Suprapubic skin (tissue), 4 donors: ENCODE measurements around the gene ZNF280C. TPM values are rescaled to one million over a fixed set of nuclear protein-coding genes. Genes with fewer than 3 reads are reported as not detected.

Source experiments
- DNase-seq, 2 donors: peaks; one replicate each; pipeline ENCODE4 v3.0.0-alpha.2; 2019; ENCODE audit warnings: low spot score in 2 of 2
- H3K27ac ChIP-seq: fragments of 200-600 bp; sonication (generic); one replicate; pipeline ENCODE4 v1.5.1; 2019
- H3K27me3 ChIP-seq: fragments of 200-600 bp; sonication (generic); one replicate; pipeline ENCODE4 v1.5.1; 2019
- H3K36me3 ChIP-seq: fragments of 200-600 bp; sonication (generic); one replicate; pipeline ENCODE4 v1.5.1; 2019
- H3K4me1 ChIP-seq: fragments of 200-600 bp; sonication (generic); one replicate; pipeline ENCODE4 v1.5.1; 2019
- H3K4me3 ChIP-seq: fragments of 200-600 bp; sonication (generic); one replicate; pipeline ENCODE4 v1.5.1; 2019; ENCODE audit warnings: mild to moderate bottlenecking
- H3K9me3 ChIP-seq: fragments of 200-600 bp; sonication (generic); one replicate; pipeline ENCODE4 v1.5.1; 2019
- EP300 ChIP-seq: sonication (generic); formaldehyde crosslinking; IDR thresholded peaks from one replicate; pipeline ENCODE4 v1.6.1; 2017; ENCODE audit warnings: antibody characterized with exemption
- POLR2A ChIP-seq, 2 donors: fragments of 450-650 bp; IDR thresholded peaks; one replicate each; pipeline ENCODE4 v1.6.1; 2017; ENCODE audit warnings: antibody characterized with exemption in 2 of 2, mild to moderate bottlenecking in 2 of 2, moderate library complexity in 2 of 2
- POLR2AphosphoS5 ChIP-seq, 3 donors: sonication (generic); formaldehyde crosslinking; IDR thresholded peaks; one replicate each; pipeline ENCODE4 v1.6.1; 2017; ENCODE audit warnings: antibody characterized with exemption in 3 of 3
- WGBS: methylation state at CpG from one replicate; pipeline ENCODE4 v1.1.5; 2018; 5-methylcytosine and 5-hydroxymethylcytosine counted together
- total RNA-seq, 4 donors: library from RNA; depleted of rRNA; stranded (reverse); fragments of >200 nt; gene quantifications; one replicate each; pipeline ENCODE4 v1.1.0, GENCODE V29; 2016
- TF ChIP-seq, protein P1 (sequence below), 2 donors: fragments of 200-600 bp in 1 of 2; fragments of 450-650 bp in 1 of 2; sonication (generic) in 1 of 2; IDR thresholded peaks; one replicate each; pipeline ENCODE4 v1.5.1; 2016 to 2019; ENCODE audit warnings: antibody characterized with exemption in 2 of 2, mild to moderate bottlenecking in 1 of 2, moderate library complexity in 1 of 2

Gene ZNF280C
- total RNA-seq, 4 donors from 2014 or later, result 4.5 to 7.2 (median 6.1) TPM

DNA sequence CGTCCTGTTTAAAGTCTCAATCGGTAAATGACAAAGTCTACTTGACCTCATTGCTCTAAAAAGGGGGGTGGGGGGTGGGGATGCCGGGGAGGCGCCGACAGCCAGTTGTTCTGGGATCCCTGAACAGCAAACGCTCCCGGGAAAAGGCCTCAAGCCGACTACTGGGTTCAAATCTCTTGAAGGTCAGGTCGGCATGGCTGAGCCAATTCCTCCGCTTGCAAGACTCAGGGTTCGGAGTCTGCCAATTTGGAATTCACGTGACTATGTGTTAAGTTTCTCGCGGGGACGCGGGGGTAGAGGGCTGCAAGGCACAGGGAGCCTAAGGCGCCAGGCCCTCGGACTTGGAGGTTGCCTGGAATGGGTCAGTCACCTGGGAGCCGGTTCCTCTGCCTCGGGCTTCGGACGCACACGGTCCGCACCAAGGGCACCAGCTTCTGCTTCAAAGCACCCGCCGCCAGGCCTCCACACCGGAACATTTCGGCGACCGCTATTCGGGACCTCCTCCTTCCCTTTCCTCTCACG is 103.5 kb downstream of the ZNF280C start:
- Histone ChIP-seq H3K4me1 (peaks cover 14% of the 10 kb centered on the region), H3K4me3 (peak overlapping the region; percentile 65), H3K9me3 (no peaks in the 10 kb centered on the region), H3K27ac (peak overlapping the region; percentile 89), H3K27me3 (no peaks in the 10 kb centered on the region), H3K36me3 (no peaks in the 10 kb centered on the region)
- no peak for DNase-seq
- 39% methylated on average over 19 of the region's 32 CpGs for WGBS
- TF ChIP-seq POLR2A (IDR thresholded peaks at IDR 0.05) (no peak), EP300 (no peak), POLR2AphosphoS5 (IDR thresholded peaks at IDR 0.05) (no peak)
- TF ChIP-seq, protein P1, sequence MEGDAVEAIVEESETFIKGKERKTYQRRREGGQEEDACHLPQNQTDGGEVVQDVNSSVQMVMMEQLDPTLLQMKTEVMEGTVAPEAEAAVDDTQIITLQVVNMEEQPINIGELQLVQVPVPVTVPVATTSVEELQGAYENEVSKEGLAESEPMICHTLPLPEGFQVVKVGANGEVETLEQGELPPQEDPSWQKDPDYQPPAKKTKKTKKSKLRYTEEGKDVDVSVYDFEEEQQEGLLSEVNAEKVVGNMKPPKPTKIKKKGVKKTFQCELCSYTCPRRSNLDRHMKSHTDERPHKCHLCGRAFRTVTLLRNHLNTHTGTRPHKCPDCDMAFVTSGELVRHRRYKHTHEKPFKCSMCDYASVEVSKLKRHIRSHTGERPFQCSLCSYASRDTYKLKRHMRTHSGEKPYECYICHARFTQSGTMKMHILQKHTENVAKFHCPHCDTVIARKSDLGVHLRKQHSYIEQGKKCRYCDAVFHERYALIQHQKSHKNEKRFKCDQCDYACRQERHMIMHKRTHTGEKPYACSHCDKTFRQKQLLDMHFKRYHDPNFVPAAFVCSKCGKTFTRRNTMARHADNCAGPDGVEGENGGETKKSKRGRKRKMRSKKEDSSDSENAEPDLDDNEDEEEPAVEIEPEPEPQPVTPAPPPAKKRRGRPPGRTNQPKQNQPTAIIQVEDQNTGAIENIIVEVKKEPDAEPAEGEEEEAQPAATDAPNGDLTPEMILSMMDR (IDR thresholded peaks at IDR 0.05), result no peak

DNA sequence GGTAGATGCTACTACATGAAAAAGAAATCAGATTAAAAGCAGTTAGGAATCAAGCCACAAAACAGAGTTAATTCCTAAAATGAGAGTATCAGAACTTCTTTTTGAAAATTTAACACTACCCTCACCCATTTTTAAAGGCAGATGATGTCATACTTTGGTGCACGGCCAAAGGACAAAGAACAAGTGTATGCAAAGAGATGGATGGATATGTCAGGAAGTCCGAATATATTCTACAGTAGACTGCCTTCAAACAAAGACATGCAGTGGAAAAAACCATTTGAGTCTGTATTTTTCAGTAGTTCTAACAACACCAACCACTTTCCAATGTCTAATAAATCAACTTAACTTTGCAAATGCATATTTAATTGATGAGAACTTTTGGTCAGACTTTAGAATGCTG is 105.3 kb downstream of the ZNF280C start:
- Histone ChIP-seq H3K4me3 (no peak overlapping the region), H3K36me3 (no peaks in the 10 kb centered on the region), H3K9me3 (no peaks in the 10 kb centered on the region), H3K27ac (no peak overlapping the region), H3K27me3 (no peaks in the 10 kb centered on the region), H3K4me1 (peaks cover 14% of the 10 kb centered on the region)
- TF ChIP-seq POLR2A (IDR thresholded peaks at IDR 0.05) (no peak), POLR2AphosphoS5 (IDR thresholded peaks at IDR 0.05) (no peak), EP300 (no peak)
- TF ChIP-seq, protein P1 (IDR thresholded peaks at IDR 0.05), result no peak
- DNase-seq, result no peak
- WGBS, result 65% methylated on average over 2 of the region's 2 CpGs

DNA sequence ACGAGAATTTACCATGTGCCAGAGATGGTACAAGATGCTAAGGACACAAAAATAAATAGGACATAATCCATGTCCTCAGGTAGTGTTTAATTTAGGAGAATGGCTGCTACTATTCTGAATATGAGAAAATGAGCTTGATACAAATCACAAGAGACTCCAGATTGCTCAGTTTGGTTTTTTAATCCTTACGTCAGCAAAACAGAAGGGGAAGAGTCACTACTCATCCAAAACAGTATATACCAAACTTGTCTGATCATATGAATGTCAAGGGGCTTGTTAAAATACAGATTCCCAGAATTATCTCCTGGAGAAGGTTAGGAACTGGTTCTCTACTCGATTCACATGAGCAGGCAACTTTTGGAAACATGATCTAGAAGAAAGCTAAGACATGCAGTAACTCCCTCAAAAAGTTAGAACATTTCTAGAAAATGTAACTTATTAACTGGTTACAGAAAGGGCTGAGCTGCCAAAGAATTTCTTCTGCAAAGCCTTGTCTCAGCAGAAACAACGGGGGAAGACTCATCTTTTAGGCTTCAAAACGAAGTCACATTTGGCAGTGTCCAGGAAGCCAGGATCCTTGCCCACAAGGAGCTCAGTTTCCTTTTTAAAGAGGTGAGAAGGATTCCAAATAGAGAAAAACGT is 106.5 kb downstream of the ZNF280C start:
- TF ChIP-seq, protein P1 (IDR thresholded peaks at IDR 0.05), result no peak
- TF ChIP-seq EP300 (no peak), POLR2AphosphoS5 (IDR thresholded peaks at IDR 0.05) (no peak), POLR2A (IDR thresholded peaks at IDR 0.05) (no peak)
- H3K4me3 ChIP-seq, result no peak overlapping the region
- 42% methylated on average over 6 of the region's 6 CpGs for WGBS
- no peaks in the 10 kb centered on the region for H3K27me3 ChIP-seq
- H3K4me1 ChIP-seq, result peaks cover 14% of the 10 kb centered on the region
- no peak for DNase-seq
- no peak overlapping the region for H3K27ac ChIP-seq
- no peaks in the 10 kb centered on the region for H3K9me3 ChIP-seq
- no peaks in the 10 kb centered on the region for H3K36me3 ChIP-seq

DNA sequence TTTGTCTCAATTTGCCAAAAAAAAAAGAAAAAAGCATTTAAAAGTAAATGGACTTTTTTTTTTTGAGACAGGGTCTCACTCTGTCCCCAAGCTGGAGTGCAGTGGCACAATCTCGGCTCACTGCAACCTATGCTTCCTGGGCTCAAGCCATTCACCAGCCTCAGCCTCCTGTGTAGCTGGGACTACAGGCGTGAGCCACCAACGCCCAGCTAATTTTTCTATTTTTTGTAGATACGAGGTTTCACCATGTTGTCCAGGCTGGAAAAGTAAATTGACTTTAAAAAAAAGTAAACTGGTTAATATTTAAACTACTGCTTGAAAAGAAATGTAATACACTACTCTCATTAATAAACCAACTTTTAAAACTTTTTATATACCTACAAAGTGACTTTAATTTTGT is 108.9 kb downstream of the ZNF280C start:
- WGBS, result 77% methylated on average over 4 of the region's 4 CpGs
- TF ChIP-seq POLR2A (IDR thresholded peaks at IDR 0.05), result no peak
- TF ChIP-seq POLR2AphosphoS5 (IDR thresholded peaks at IDR 0.05), result no peak
- TF ChIP-seq, protein P1 (IDR thresholded peaks at IDR 0.05), result no peak
- TF ChIP-seq EP300, result no peak

DNA sequence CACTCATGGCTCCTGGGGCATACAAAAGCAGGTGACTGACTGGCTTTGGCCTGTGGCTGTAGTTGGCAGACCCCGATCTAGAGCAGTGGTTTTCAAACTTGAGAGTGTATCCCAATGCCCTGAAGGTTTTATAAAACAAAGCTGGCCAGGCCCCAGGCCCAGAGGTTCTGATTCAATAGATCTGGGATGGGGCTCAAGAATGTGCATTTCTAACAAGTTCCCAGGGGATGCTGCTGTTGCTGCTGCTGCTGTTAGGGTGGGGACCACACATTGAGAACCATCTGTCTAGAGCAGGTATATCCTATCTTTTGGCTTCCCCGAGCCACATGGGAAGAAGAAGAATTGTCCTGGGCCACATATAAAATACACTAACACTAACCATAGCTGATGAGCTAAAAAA is 110.4 kb downstream of the ZNF280C start:
- no peak overlapping the region for H3K27ac ChIP-seq
- H3K36me3 ChIP-seq, result no peaks in the 10 kb centered on the region
- 73% methylated on average over 2 of the region's 2 CpGs for WGBS
- H3K4me1 ChIP-seq, result no peaks in the 10 kb centered on the region
- TF ChIP-seq, protein P1 (IDR thresholded peaks at IDR 0.05), result no peak
- TF ChIP-seq EP300 (no peak), POLR2A (IDR thresholded peaks at IDR 0.05) (no peak), POLR2AphosphoS5 (IDR thresholded peaks at IDR 0.05) (no peak)
- DNase-seq, result no peak
- H3K9me3 ChIP-seq, result no peaks in the 10 kb centered on the region
- no peaks in the 10 kb centered on the region for H3K27me3 ChIP-seq
- no peak overlapping the region for H3K4me3 ChIP-seq

More for the DNA sequence above, 108.9 kb downstream of the ZNF280C start:
- Histone ChIP-seq H3K9me3 (no peaks in the 10 kb centered on the region), H3K27ac (no peak overlapping the region), H3K4me3 (no peak overlapping the region), H3K4me1 (peaks cover 6% of the 10 kb centered on the region), H3K27me3 (no peaks in the 10 kb centered on the region), H3K36me3 (no peaks in the 10 kb centered on the region)
- no peak for DNase-seq
